ENCODE results near the gene PSAT1. TPM values are rescaled to one million over a fixed set of nuclear protein-coding genes. Genes with fewer than 3 reads are reported as not detected.

The PSAT1 gene
- total RNA-seq: 6.9 TPM

DNA sequence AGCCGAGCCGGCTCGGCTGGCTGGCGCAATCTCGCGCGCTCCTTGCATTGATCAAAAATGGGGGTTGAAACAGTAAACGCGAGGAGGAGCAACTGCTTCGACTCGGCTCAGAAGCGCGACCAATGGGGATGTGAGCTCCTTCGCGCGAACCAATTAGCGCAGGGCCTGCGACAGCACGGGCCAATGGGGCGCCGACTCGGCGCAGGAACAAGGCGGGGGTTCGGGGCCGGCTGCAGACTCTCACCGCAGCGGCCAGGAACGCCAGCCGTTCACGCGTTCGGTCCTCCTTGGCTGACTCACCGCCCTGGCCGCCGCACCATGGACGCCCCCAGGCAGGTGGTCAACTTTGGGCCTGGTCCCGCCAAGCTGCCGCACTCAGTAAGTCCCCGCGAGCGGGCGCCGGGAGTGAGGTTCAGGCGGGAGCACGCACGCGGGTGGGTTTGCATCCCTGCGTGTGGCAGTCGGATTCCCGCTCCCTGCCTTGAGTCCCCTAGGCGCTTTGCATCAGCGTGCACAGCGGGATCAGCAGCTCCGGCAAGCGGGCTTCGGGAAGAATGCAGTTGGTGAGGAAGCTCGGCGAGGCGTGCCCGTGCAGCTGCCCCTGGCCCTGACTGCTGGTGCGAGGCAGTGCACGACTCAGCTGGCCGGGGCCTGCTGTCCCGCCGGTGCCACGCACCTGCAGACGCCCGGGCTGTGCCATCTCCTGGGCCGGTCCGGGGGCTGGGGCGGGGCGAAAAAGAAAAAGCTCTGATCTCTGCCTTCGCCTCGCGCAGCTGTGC, at the start of gene PSAT1:
TSS of gene PSAT1 (plus strand) at position 233 of the 779 bp plus-strand sequence. CDS start at position 319, 86 bp downstream.
- Histone ChIP-seq H3K27ac (no peak within 1 kb of the TSS), H3K4me3 (peak within 1 kb of the TSS; percentile 55 to 59), H3K27me3 (no peaks in the 10 kb centered on the region), H3K4me1 (peaks cover 29% of the 10 kb centered on the region), H3K36me3 (no peaks in the 10 kb centered on the region), H3K9me3 (no peaks in the 10 kb centered on the region)
- TF ChIP-seq POLR2A (IDR thresholded peaks at IDR 0.05) (no peak), CTCF (IDR thresholded peaks at IDR 0.05) (peak in 1 of 3 experiments; percentile 18), POLR2AphosphoS5 (IDR thresholded peaks at IDR 0.05; ENCODE audit: insufficient read depth in 1 of 2, low read depth in 1 of 2) (peak; percentile 48 to 50)
- DNase-seq (ENCODE audit: extremely low spot score in 2 of 2): peak in 1 of 2 donors; percentile 96
- intact Hi-C loops (cut with DNase I): no loop called here

DNA sequence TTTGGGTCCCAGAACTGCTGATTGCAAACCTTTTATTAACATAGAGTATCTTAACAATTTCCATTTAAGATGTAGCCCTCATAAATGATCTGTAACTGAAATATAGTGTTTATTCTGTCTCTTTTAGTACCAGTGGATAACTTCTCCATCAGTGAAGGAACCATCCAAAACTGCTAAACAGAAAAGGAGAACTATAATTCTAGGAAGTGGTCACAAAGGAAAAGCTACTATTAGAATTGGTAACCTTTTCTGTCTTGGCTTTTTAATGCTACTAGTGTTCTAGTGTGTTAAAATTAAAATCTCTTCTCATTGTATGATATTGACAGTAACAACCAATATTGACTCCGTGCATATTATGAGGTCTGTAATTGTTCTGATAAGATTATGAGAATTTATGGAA, 48.3 kb upstream of the PSAT1 start:
- H3K4me3 ChIP-seq: no peak overlapping the region
- H3K27me3 ChIP-seq: no peaks in the 10 kb centered on the region
- intact Hi-C loops (cut with DNase I): no loop called here
- H3K36me3 ChIP-seq: peaks cover 0 to 11% of the 10 kb centered on the region in 2 donors
- DNase-seq (ENCODE audit: extremely low spot score in 2 of 2): no peak
- no peak overlapping the region for H3K27ac ChIP-seq
- no peaks in the 10 kb centered on the region for H3K4me1 ChIP-seq
- no peaks in the 10 kb centered on the region for H3K9me3 ChIP-seq
- TF ChIP-seq POLR2A (IDR thresholded peaks at IDR 0.05) (no peak), CTCF (IDR thresholded peaks at IDR 0.05) (no peak), POLR2AphosphoS5 (IDR thresholded peaks at IDR 0.05; ENCODE audit: insufficient read depth in 1 of 2, low read depth in 1 of 2) (no peak)

GRCh38 chr9:78249542-78249941, 47.4 kb upstream of the PSAT1 start:
- Histone ChIP-seq H3K36me3 (peaks cover 0 to 11% of the 10 kb centered on the region in 2 donors), H3K4me3 (no peak overlapping the region)
- no peak for TF ChIP-seq CTCF (IDR thresholded peaks at IDR 0.05)
- no peak for TF ChIP-seq POLR2A (IDR thresholded peaks at IDR 0.05)
- TF ChIP-seq POLR2AphosphoS5 (IDR thresholded peaks at IDR 0.05; ENCODE audit: insufficient read depth in 1 of 2, low read depth in 1 of 2): no peak

DNA sequence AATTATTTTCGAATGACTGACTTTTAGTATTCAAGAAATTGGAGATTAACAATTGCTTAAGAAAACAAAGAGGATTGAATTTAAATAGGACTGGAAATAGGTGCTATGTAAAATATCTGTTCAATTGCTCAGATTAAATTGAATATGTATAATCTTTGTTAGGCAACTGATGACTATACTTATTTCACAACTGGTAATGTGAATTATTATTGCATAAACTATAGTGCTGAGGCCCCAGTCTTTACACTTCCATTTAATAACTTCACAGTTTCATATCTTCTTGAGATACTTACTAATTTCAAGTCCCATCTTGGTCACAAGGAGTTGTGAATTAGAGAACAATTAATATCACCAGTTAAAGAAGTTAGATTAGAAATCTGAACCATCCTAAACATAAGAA, 44.3 kb upstream of the PSAT1 start:
- Histone ChIP-seq H3K27ac (no peak overlapping the region), H3K27me3 (no peaks in the 10 kb centered on the region), H3K36me3 (peaks cover 0 to 11% of the 10 kb centered on the region in 2 donors), H3K4me3 (no peak overlapping the region), H3K4me1 (no peaks in the 10 kb centered on the region), H3K9me3 (no peaks in the 10 kb centered on the region)
- DNase-seq (ENCODE audit: extremely low spot score in 2 of 2): no peak
- no peak for TF ChIP-seq CTCF (IDR thresholded peaks at IDR 0.05)
- TF ChIP-seq POLR2AphosphoS5 (IDR thresholded peaks at IDR 0.05; ENCODE audit: insufficient read depth in 1 of 2, low read depth in 1 of 2): no peak
- TF ChIP-seq POLR2A (IDR thresholded peaks at IDR 0.05): no peak
- intact Hi-C loops (cut with DNase I): no loop called here

More at GRCh38 chr9:78249542-78249941, 47.4 kb upstream of the PSAT1 start:
- Histone ChIP-seq H3K27me3 (no peaks in the 10 kb centered on the region), H3K4me1 (no peaks in the 10 kb centered on the region), H3K27ac (no peak overlapping the region), H3K9me3 (no peaks in the 10 kb centered on the region)
- DNase-seq (ENCODE audit: extremely low spot score in 2 of 2): no peak
- intact Hi-C loops (cut with DNase I): no loop called here

- DNase-seq (ENCODE audit: extremely low spot score in 2 of 2): no peak
- Histone ChIP-seq H3K36me3 (peaks cover 0 to 8% of the 10 kb centered on the region in 2 donors), H3K4me1 (no peaks in the 10 kb centered on the region), H3K27me3 (no peaks in the 10 kb centered on the region), H3K9me3 (no peaks in the 10 kb centered on the region), H3K4me3 (no peak overlapping the region), H3K27ac (no peak overlapping the region)
- TF ChIP-seq CTCF (IDR thresholded peaks at IDR 0.05) (no peak), POLR2AphosphoS5 (IDR thresholded peaks at IDR 0.05; ENCODE audit: insufficient read depth in 1 of 2, low read depth in 1 of 2) (no peak), POLR2A (IDR thresholded peaks at IDR 0.05) (no peak)
- intact Hi-C loops (cut with DNase I): no loop called here
Measured at GRCh38 chr9:78253285-78253684, 43.6 kb upstream of the PSAT1 start.

Data from vagina (tissue), 2 donors.